ENCODE results near the gene ROMO1. TPM values are rescaled to one million over a fixed set of nuclear protein-coding genes. Genes with fewer than 3 reads are reported as not detected.

ROMO1 gene
- total RNA-seq, 1 donor from 2014 or later = 719 TPM

- H3K4me3 ChIP-seq (ENCODE audit: low read depth, low read length) = no peak overlapping the region
- no peaks in the 10 kb centered on the region for H3K27me3 ChIP-seq (ENCODE audit: control insufficient read depth, insufficient read depth, low read length)
- no peaks in the 10 kb centered on the region for H3K36me3 ChIP-seq (ENCODE audit: control insufficient read depth, insufficient read depth, low read length)
- TF ChIP-seq CTCF (IDR thresholded peaks at IDR 0.05; ENCODE audit: insufficient read depth, low read length, poor library complexity, severe bottlenecking) = no peak
- DNase-seq (ENCODE audit: low read depth) = no peak
These were observed 8.9 kb upstream of the ROMO1 start for GRCh38 chr20:35690265-35690664.

- no peak for TF ChIP-seq CTCF (IDR thresholded peaks at IDR 0.05; ENCODE audit: insufficient read depth, low read length, poor library complexity, severe bottlenecking)
- H3K27me3 ChIP-seq (ENCODE audit: control insufficient read depth, insufficient read depth, low read length) = no peaks in the 10 kb centered on the region
- H3K36me3 ChIP-seq (ENCODE audit: control insufficient read depth, insufficient read depth, low read length) = no peaks in the 10 kb centered on the region
- DNase-seq (ENCODE audit: low read depth) = no peak
- no peak overlapping the region for H3K4me3 ChIP-seq (ENCODE audit: low read depth, low read length)
These were observed 3.9 kb upstream of the ROMO1 start for GRCh38 chr20:35695245-35695749.

- Histone ChIP-seq H3K36me3 (ENCODE audit: control insufficient read depth, insufficient read depth, low read length) (no peaks in the 10 kb centered on the region), H3K4me3 (ENCODE audit: low read depth, low read length) (no peak overlapping the region), H3K27me3 (ENCODE audit: control insufficient read depth, insufficient read depth, low read length) (no peaks in the 10 kb centered on the region)
- no peak for TF ChIP-seq CTCF (IDR thresholded peaks at IDR 0.05; ENCODE audit: insufficient read depth, low read length, poor library complexity, severe bottlenecking)
- DNase-seq (ENCODE audit: low read depth) = no peak
These were observed 3.2 kb upstream of the ROMO1 start for GRCh38 chr20:35695978-35696377.

GRCh38 chr20:35697696-35698297, 1.4 kb upstream of the ROMO1 start:
- TF ChIP-seq CTCF (IDR thresholded peaks at IDR 0.05; ENCODE audit: insufficient read depth, low read length, poor library complexity, severe bottlenecking) = no peak
- Histone ChIP-seq H3K27me3 (ENCODE audit: control insufficient read depth, insufficient read depth, low read length) (no peaks in the 10 kb centered on the region), H3K4me3 (ENCODE audit: low read depth, low read length) (peak overlapping the region; percentile 99), H3K36me3 (ENCODE audit: control insufficient read depth, insufficient read depth, low read length) (no peaks in the 10 kb centered on the region)
- DNase-seq (ENCODE audit: low read depth) = no peak

- Histone ChIP-seq H3K4me3 (ENCODE audit: low read depth, low read length) (peak overlapping the region; percentile 99), H3K36me3 (ENCODE audit: control insufficient read depth, insufficient read depth, low read length) (no peaks in the 10 kb centered on the region), H3K27me3 (ENCODE audit: control insufficient read depth, insufficient read depth, low read length) (no peaks in the 10 kb centered on the region)
- DNase-seq (ENCODE audit: low read depth) = no peak
- no peak for TF ChIP-seq CTCF (IDR thresholded peaks at IDR 0.05; ENCODE audit: insufficient read depth, low read length, poor library complexity, severe bottlenecking)
These were observed 693 bp upstream of the ROMO1 start for GRCh38 chr20:35698298-35699126.

All from kidney epithelial cell (primary cell).